ENCODE results near the gene LAMA2.

DNA sequence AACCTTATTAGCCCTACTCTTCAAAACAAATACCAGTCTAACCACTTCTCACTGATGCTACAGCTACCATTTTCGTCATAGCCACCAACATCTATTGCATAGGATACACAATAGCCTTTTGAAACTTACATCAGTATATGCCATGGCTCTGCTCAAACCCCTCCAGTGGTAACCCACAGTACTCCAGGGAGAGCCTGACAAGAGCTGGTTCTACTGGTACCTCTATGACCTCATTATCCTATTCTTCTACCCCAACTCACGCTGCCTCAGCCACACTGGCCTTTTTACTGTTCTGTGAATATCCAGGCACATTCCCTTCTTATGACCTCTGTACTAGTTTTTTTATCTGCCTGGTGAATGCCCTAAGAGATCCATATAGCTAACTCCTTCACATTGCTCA lies 669.5 kb downstream of the LAMA2 start:
- TF ChIP-seq EZH2 (IDR thresholded peaks at IDR 0.05; ENCODE audit: borderline replicate concordance, low read length), result no peak
- no peak for TF ChIP-seq CTCF (IDR thresholded peaks at IDR 0.05; ENCODE audit: low read length)
